Activated T-cell treated with anti-CD3 and anti-CD28 coated beads for 1 hour (primary cell): ENCODE results near the gene SCAP.
"Not testable (repeated sequence)": the region's sequence is repeated elsewhere in the genome, so short reads cannot be mapped to it uniquely, and the experiment has no call there.

Experiments used
- DNase-seq: peaks from one replicate; pipeline ENCODE4 v3.0.0-alpha.2; 2020; ENCODE audit warnings: low read depth

The SCAP gene

DNA sequence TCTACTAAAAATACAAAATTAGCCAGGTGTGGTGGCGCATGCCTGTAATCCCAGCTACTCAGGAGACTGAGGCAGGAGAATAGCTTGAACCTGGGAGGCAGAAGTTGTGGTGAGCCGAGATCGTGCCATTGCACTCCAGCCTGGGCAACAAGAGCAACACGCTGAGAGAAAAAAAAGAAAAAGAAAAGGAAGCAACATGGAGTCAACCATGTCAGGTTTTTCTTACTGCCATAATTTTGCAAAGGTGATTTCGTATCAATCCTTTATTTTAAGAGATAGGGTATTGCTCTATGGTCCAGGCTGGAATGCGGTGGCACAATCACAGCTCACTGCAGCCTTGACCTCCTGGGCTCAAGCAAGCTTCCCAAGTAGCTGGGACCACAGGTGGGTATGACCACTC, 4.5 kb upstream of the SCAP start:
- not testable (repeated sequence) for DNase-seq

DNA sequence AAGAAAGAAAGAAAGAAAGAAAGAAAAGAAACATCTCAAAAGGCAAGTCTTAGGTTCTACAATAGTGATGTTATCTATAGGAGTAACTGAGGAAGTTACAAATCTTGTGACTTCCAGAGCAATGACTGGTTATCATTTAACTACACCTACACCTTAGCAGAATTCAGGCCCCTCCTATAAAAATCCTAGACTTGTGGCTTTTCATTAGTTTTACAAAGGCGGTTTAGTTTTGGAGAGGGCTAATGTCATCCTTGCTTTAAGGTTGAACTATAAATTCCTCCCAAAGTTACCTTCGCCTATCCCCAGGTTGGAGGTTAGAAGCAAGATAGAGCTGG, 4.1 kb upstream of the SCAP start:
- DNase-seq: no peak

GRCh38 chr3:47478022-47478421, 2.3 kb upstream of the SCAP start:
- no peak for DNase-seq

DNA sequence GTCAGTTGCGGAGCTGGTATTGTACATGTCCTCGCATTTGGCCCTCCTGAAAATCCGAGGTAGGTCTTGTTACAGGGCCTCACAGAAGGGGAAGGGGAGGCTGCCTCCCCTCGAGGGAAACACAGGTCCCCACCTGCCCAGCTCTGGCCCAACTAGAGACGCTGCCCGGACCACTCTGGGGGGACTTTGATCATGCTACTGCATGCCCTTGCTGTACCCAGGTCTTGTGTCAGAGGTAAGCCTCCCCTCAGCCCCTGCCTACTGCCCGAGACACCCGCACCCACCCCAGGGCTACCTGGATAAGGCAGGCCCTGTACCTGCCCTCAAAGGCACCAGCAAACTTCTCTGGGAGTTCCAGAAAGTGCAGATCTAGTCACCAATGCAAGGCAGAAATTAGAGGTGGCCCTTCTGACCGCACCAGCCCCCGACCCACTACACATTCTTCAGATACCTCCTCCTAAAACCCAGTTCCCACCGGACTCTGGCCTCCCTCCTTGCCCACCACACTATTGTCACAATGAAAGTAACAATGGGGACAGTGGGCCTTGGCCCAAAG, 981 bp upstream of the SCAP start:
- DNase-seq: no peak

- no peak for DNase-seq
Observed at GRCh38 chr3:47476330-47476626, 537 bp upstream of the SCAP start.

GRCh38 chr3:47475029-47475569, 642 bp downstream of the SCAP start:
- DNase-seq: no peak

DNA sequence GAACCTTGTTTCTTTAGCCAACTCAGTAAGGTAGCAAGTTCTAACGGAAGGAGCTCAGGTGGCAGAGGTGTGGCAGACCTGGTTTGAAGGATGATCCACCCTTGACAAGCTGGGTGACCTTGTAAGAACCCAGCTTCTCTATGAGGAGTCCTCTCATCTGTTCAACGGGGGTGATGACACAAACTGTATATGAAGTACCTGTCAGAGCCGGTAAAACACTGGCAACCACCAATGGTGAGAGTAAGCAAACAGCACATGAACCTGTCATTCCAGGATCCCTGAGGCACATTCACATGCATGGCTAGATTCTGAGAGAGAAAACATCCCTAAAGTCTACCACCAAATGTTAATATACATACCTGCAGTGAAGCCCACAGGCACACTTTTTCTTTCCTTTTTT, 2.4 kb downstream of the SCAP start:
- DNase-seq: no peak

- no peak for DNase-seq
Observed at GRCh38 chr3:47469616-47470015, 6.1 kb downstream of the SCAP start.

DNA sequence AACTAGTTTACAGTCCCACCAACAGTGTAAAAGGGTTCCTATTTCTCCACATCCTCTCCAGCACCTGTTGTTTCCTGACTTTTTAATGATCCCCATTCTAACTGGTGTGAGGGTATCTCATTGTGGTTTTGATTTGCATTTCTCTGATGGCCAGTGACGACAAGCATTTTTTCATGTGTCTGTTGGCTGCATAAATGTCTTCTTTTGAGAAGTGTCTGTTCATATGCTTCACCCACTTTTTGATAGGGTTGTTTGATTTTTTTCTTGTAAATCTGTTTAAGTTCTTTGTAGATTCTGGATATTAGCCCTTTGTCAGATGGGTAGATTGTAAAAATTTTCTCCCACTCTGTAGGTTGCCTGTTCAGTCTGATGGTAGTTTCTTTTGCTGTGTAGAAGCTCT, 7.4 kb downstream of the SCAP start:
- DNase-seq: not testable (repeated sequence)

GRCh38 chr3:47464588-47464987, 11.2 kb downstream of the SCAP start:
- no peak for DNase-seq

DNA sequence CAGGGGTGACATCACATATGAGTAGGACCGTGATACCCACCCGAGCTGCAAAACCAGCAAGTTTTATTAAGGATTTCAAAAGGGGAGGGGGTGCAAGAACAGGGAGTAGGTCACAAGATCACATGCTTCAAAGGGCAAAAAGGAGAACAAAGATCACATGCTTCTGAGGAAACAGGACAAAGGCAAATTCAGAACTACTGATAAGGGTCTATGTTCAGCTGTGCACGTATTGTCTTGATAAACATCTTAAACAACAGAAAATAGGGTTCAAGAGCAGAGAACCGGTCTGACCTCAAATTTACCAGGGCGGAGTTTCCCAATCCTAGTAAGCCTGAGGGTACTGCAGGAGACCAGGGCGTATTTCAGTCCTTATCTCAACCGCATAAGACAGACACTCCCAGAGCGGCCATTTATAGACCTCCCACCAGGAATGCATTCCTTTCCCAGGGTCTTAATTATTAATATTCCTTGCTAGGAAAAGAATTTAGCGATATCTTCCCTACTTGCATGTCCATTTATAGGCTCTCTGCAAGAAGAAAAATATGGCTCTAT, 16.1 kb downstream of the SCAP start:
- not testable (repeated sequence) for DNase-seq

GRCh38 chr3:47456984-47457383, 18.8 kb downstream of the SCAP start:
- no peak for DNase-seq

- DNase-seq: no peak
Observed at GRCh38 chr3:47455806-47456452, 19.8 kb downstream of the SCAP start.

DNA sequence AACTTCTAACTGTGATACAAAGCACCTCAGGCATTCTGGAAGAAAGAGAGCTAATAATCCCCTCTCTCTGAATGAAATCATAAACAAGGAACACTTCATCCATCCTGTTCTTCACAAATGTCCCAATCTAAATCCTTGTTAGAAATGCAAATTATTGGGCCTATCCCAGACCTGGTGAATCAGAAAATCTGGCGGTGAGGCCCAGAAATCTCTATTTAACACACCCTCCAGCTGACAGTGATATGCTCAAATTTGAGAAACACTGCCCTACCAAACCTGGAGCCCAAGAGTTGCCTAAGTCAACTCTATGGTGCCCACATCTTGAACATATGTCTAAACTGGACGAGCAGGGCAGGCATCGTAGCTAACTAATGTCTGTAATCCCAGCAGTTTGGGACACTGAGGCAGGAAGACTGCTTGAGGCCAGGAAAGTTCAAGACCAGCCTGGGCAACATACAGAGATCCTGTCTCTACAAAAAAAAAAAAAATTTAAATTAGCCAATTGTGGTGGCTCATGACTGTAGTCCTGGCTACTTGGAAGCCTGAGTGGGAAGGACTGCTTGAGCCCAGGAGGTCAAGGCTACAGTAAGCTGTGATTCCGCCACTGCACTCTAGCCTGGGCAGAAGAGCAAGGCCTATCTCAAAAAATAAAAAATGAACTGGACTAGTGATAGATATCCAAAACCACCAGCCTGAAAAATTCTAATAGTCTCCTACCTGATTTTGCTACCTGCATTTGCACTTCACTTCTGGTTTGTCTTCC, 23.1 kb downstream of the SCAP start:
- DNase-seq: no peak

- DNase-seq: no peak
Observed at GRCh38 chr3:47444103-47444502, 31.6 kb downstream of the SCAP start.

DNA sequence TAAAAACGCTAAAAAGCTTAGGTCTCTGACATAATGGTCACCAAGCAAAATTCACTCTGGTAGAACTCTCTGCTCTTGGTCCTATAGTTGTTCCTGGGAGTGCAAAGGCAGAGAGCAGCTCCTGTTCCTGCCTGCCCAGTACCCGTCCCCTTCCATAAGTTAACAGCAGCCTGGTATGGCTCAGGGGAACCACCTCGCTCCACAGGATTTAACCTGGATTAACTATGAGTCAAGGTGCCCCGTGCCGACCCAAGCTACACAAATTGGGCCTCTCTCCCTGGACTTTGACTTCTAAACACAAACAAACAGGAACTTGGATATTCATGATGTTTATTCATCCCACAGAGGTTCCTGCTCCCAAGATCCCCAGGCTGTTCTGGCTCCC, 32.1 kb downstream of the SCAP start:
- DNase-seq: no peak

GRCh38 chr3:47441796-47442551, 33.8 kb downstream of the SCAP start:
- no peak for DNase-seq

DNA sequence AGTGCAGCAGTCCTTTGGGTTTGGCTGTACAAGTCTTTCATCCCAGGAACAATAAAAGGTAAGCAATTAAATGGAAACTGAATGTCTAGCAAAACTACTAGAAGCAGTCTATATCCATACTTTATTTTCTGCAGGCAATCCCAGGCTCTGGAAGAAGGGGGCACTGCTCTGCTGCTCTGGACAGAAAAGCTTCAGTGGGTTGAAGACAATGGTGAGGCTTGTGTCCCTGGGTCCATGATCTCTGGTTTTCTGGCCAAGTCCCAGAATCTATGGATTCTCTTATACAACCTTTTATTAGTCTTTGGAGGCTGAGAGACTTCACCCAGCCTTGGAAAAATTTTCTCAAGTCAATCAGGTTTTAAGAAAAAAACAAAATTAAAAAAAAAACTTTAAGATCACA, 35.6 kb downstream of the SCAP start:
- no peak for DNase-seq

- DNase-seq: no peak
Observed at GRCh38 chr3:47436180-47436579, 39.6 kb downstream of the SCAP start.

DNA sequence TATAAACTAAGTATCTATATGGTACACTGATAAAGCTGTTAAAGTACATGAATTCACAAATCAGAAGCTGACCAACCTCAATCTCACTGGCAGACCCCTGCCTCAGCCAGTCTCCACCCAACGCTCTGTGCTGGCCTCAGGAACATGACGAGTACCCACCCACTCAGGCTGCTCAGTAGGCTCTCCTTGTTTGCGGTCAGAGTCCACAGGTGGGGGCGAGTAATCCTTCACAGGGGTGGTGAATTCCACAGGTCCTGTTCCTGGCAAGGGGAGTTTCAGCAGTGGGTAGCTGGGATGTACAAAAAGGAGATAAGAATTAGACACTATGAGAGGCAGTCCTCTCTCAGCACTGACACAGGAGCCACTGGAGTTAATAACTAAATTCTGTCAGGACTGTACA, 40.9 kb downstream of the SCAP start:
- no peak for DNase-seq

- DNase-seq: no peak
Observed at GRCh38 chr3:47433796-47434195, 41.9 kb downstream of the SCAP start.

DNA sequence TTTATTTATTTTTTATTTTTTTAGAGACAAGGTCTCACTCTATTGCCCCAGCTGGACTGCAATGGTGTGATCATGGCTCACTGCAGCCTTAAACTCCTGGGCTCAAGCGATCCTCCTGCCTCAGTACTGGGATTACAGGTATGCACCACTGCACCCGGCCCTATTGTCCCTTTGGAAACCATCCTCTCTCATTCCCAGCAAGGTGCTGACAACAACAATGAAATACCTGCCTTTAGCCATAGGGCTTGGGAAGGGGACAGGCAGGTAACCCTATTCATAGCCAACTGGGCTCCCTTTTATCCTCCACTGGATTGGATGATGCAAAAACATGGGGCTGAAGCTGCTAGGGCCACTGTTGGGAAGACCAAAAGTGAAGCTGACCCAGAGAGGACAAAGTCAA, 43.1 kb downstream of the SCAP start:
- DNase-seq: no peak

- DNase-seq: no peak
Observed at GRCh38 chr3:47431225-47431624, 44.5 kb downstream of the SCAP start.
